NCI-H446 (cell line): ENCODE measurements around the gene NINJ1.
"Not testable (repeated sequence)": the region's sequence is repeated elsewhere in the genome, so short reads cannot be mapped to it uniquely, and the experiment has no call there.

Experiments
- DNase-seq, 2 experiments: peaks; one replicate each; lab custom pipeline; 2025; lab: John Stamatoyannopoulos, UW

NINJ1 gene

GRCh38 chr9:93118863-93119702 lies 15.0 kb downstream of the NINJ1 start:
- no peak for DNase-seq

GRCh38 chr9:93117924-93118862 lies 15.9 kb downstream of the NINJ1 start:
- DNase-seq = no peak

GRCh38 chr9:93117521-93117920 lies 16.5 kb downstream of the NINJ1 start:
- DNase-seq = not testable (repeated sequence)

GRCh38 chr9:93116072-93116961 lies 17.7 kb downstream of the NINJ1 start:
- DNase-seq = no peak

GRCh38 chr9:93115486-93116071 lies 18.5 kb downstream of the NINJ1 start:
- DNase-seq = no peak

- DNase-seq = no peak
These were observed 19.1 kb downstream of the NINJ1 start for GRCh38 chr9:93114984-93115335.

GRCh38 chr9:93114169-93114983 lies 19.7 kb downstream of the NINJ1 start:
- no peak for DNase-seq

GRCh38 chr9:93112864-93113389 lies 21.1 kb downstream of the NINJ1 start:
- no peak for DNase-seq

GRCh38 chr9:93112116-93112863 lies 21.8 kb downstream of the NINJ1 start:
- no peak for DNase-seq

- DNase-seq = no peak
These were observed 22.5 kb downstream of the NINJ1 start for GRCh38 chr9:93111371-93112115.

GRCh38 chr9:93111001-93111370 lies 23.1 kb downstream of the NINJ1 start:
- DNase-seq = no peak

GRCh38 chr9:93110311-93110855 lies 23.7 kb downstream of the NINJ1 start:
- DNase-seq = no peak

GRCh38 chr9:93108291-93109041 lies 25.6 kb downstream of the NINJ1 start:
- no peak for DNase-seq

- no peak for DNase-seq
These were observed 26.3 kb downstream of the NINJ1 start for GRCh38 chr9:93107825-93108161.

GRCh38 chr9:93107151-93107824 lies 26.8 kb downstream of the NINJ1 start:
- no peak for DNase-seq

GRCh38 chr9:93105620-93106019 lies 28.4 kb downstream of the NINJ1 start:
- no peak for DNase-seq

GRCh38 chr9:93101086-93101485 lies 33.0 kb downstream of the NINJ1 start:
- not testable (repeated sequence) for DNase-seq

- DNase-seq = no peak
These were observed 33.8 kb downstream of the NINJ1 start for GRCh38 chr9:93100276-93100636.
